HepG2 (cell line): ENCODE results near the gene CENPB. TPM values are rescaled to one million over a fixed set of nuclear protein-coding genes. Genes with fewer than 3 reads are reported as not detected.
A peak's percentile ranks its signal among the peaks of the same experiment; 100 is the strongest.

Source experiments
- ADNP ChIP-seq: sonication (generic); formaldehyde crosslinking; IDR thresholded peaks from 2 replicates; pipeline ENCODE4 v1.4.0; 2020; ENCODE audit warnings: missing genetic modification reagents
- ARID2 ChIP-seq: sonication (generic); formaldehyde crosslinking; IDR thresholded peaks from 2 replicates; pipeline ENCODE4 v1.8.1; 2022; ENCODE audit warnings: mild to moderate bottlenecking, missing genetic modification reagents, borderline replicate concordance
- CEBPB ChIP-seq: IDR thresholded peaks from 2 replicates; pipeline ENCODE4 v1.6.1; 2011; ENCODE audit warnings: low read depth, low read length, improper control_type of control experiment, borderline replicate concordance
- CSRNP2 ChIP-seq: sonication (generic); formaldehyde crosslinking; conservative IDR thresholded peaks from 2 replicates; pipeline ENCODE4 v1.8.0; 2022; ENCODE audit warnings: low read depth, missing genetic modification reagents
- HNRNPLL ChIP-seq: fragments of 200-400 bp; formaldehyde crosslinking; IDR thresholded peaks from 2 replicates; pipeline ENCODE4 v1.6.1; 2017; ENCODE audit warnings: mild to moderate bottlenecking, low read depth, low read length; ENCODE audit not compliant: poor library complexity, severe bottlenecking
- HNRNPUL1 ChIP-seq: fragments of 200-400 bp; formaldehyde crosslinking; IDR thresholded peaks from 2 replicates; pipeline ENCODE4 v1.6.1; 2017; ENCODE audit warnings: low read depth, mild to moderate bottlenecking, low read length, moderate library complexity
- IKZF5 ChIP-seq: IDR thresholded peaks from 2 replicates; pipeline ENCODE4 v1.6.1; 2018; ENCODE audit warnings: missing genetic modification reagents, mild to moderate bottlenecking, missing compliant biosample characterization
- MAFG ChIP-seq: sonication (generic); formaldehyde crosslinking; IDR thresholded peaks from 2 replicates; pipeline ENCODE4 v1.5.1; 2020; ENCODE audit warnings: mild to moderate bottlenecking, missing genetic modification reagents
- MED1 ChIP-seq: sonication (generic); formaldehyde crosslinking; IDR thresholded peaks from 2 replicates; pipeline ENCODE4 v1.4.0; 2020; ENCODE audit warnings: missing genetic modification reagents
- MLLT10 ChIP-seq: sonication (generic); formaldehyde crosslinking; IDR thresholded peaks from 2 replicates; pipeline ENCODE4 v1.4.0; 2020; ENCODE audit warnings: missing genetic modification reagents
- MLXIP ChIP-seq: sonication (generic); formaldehyde crosslinking; IDR thresholded peaks from 2 replicates; pipeline ENCODE4 v1.9.0; 2021; ENCODE audit warnings: missing genetic modification reagents, borderline replicate concordance
- MTF2 ChIP-seq: sonication (generic); formaldehyde crosslinking; IDR thresholded peaks from 2 replicates; pipeline ENCODE4 v1.5.0; 2020; ENCODE audit warnings: missing genetic modification reagents, borderline replicate concordance
- NFRKB ChIP-seq: fragments of 450-650 bp; IDR thresholded peaks from 2 replicates; pipeline ENCODE4 v1.6.1; 2017
- PHF8 ChIP-seq: sonication (generic); formaldehyde crosslinking; IDR thresholded peaks from 2 replicates; pipeline ENCODE4 v1.5.0; 2020; ENCODE audit warnings: missing genetic modification reagents
- SALL2 ChIP-seq: sonication (generic); formaldehyde crosslinking; IDR thresholded peaks from 2 replicates; pipeline ENCODE4 v1.8.1; 2023; ENCODE audit warnings: mild to moderate bottlenecking, missing genetic modification reagents, inconsistent platforms
- SKI ChIP-seq: fragments of 450-650 bp; IDR thresholded peaks from one replicate; pipeline ENCODE4 v1.6.1; 2018; ENCODE audit warnings: mild to moderate bottlenecking; ENCODE audit not compliant: partially characterized antibody
- SOX5 ChIP-seq: IDR thresholded peaks from 2 replicates; pipeline ENCODE4 v1.6.1; 2016; ENCODE audit warnings: borderline replicate concordance
- STAT5B ChIP-seq: sonication (generic); formaldehyde crosslinking; IDR thresholded peaks from 2 replicates; pipeline ENCODE4 v1.4.0; 2020; ENCODE audit warnings: missing genetic modification reagents
- ZFP37 ChIP-seq: sonication (generic); formaldehyde crosslinking; IDR thresholded peaks from 2 replicates; pipeline ENCODE4 v1.4.0; 2020; ENCODE audit warnings: missing genetic modification reagents, borderline replicate concordance
- ZIK1 ChIP-seq: sonication (generic); formaldehyde crosslinking; IDR thresholded peaks from 2 replicates; pipeline ENCODE4 v1.5.0; 2020; ENCODE audit warnings: mild to moderate bottlenecking, low read depth, missing genetic modification reagents, borderline replicate concordance
- ZNF224 ChIP-seq: sonication (generic); formaldehyde crosslinking; IDR thresholded peaks from 2 replicates; pipeline ENCODE4 v1.5.0; 2020; ENCODE audit warnings: mild to moderate bottlenecking, missing genetic modification reagents
- ZNF468 ChIP-seq: sonication (generic); formaldehyde crosslinking; IDR thresholded peaks from 2 replicates; pipeline ENCODE4 v1.8.0; 2022; ENCODE audit warnings: mild to moderate bottlenecking, moderate library complexity, missing genetic modification reagents
- ZNF749 ChIP-seq: sonication (generic); formaldehyde crosslinking; IDR thresholded peaks from 2 replicates; pipeline ENCODE4 v1.8.0; 2022; ENCODE audit warnings: mild to moderate bottlenecking, missing genetic modification reagents, moderate library complexity, borderline replicate concordance
- ZSCAN22 ChIP-seq: sonication (generic); formaldehyde crosslinking; IDR thresholded peaks from 2 replicates; pipeline ENCODE4 v1.4.0; 2020; ENCODE audit warnings: mild to moderate bottlenecking, missing genetic modification reagents
- ZSCAN5A ChIP-seq: sonication (generic); formaldehyde crosslinking; IDR thresholded peaks from 2 replicates; pipeline ENCODE4 v1.8.0; 2022; ENCODE audit warnings: mild to moderate bottlenecking, missing genetic modification reagents, borderline replicate concordance
- polyA plus RNA-seq, 8 experiments: library from polyadenylated mRNA; depleted of rRNA in 3 of 8; stranded (reverse) in 7 of 8; unstranded in 1 of 8; fragments of >200 nt; fragmentation: Illumina TruSeq in 4 of 8; extraction: Trizol in 4 of 8; gene quantifications; 2 replicates each; pipeline versions ENCODE4 v1.2.1 to v1.2.3, GENCODE V29; 2011 to 2016; ENCODE audit warnings: low read depth in 4 of 8, missing spikeins in 1 of 8, mixed read lengths in 1 of 8; ENCODE audit not compliant: insufficient read depth in 1 of 8
- total RNA-seq, 5 experiments: library from RNA; depleted of rRNA; stranded (reverse); fragments of >200 nt; fragmentation: Illumina TruSeq; extraction: Trizol; gene quantifications; 2 replicates each; pipeline ENCODE4 v1.2.3, GENCODE V29; 2016; ENCODE audit warnings: low read depth in 1 of 5

The CENPB gene
- total and polyA plus RNA-seq, 2 of the 13 experiments (the other 11 are each of a cell fraction or from before 2014, with no cell fraction given) = 10.4 to 54.5 TPM

GRCh38 chr20:3786665-3787323 lies at the start of gene CENPB (continued):
- TF ChIP-seq IKZF5 (CRISPR knock-in tag) = no peak
- no peak for TF ChIP-seq CEBPB
- TF ChIP-seq MED1 (CRISPR knock-in tag) = peak; percentile 71
- TF ChIP-seq NFRKB = no peak
- no peak for TF ChIP-seq SOX5 (CRISPR knock-in tag)
- no peak; the same call in 1 of the 2 replicates for TF ChIP-seq ARID2
- TF ChIP-seq ZNF749 (CRISPR knock-in tag) = peak; percentile 37; the same call in 1 of the 2 replicates
- TF ChIP-seq SKI = no peak
- no peak for TF ChIP-seq STAT5B
- TF ChIP-seq MLLT10 (CRISPR knock-in tag) = no peak
- TF ChIP-seq HNRNPLL = peak; percentile 66
- no peak for TF ChIP-seq ZNF224
- TF ChIP-seq SALL2 (CRISPR knock-in tag) = peak; percentile 81
- TF ChIP-seq ADNP (CRISPR knock-in tag) = no peak
- no peak for TF ChIP-seq ZNF468 (CRISPR knock-in tag)
- TF ChIP-seq ZSCAN22 (CRISPR knock-in tag) = no peak
- TF ChIP-seq MLXIP = no peak
- TF ChIP-seq ZFP37 (CRISPR knock-in tag) = no peak
- no peak; the same call in 1 of the 2 replicates for TF ChIP-seq PHF8 (CRISPR knock-in tag)
- no peak for TF ChIP-seq MAFG (CRISPR knock-in tag)
- TF ChIP-seq ZSCAN5A (CRISPR knock-in tag) = no peak; the same call in 1 of the 2 replicates
- no peak for TF ChIP-seq HNRNPUL1
- TF ChIP-seq CSRNP2 (CRISPR knock-in tag) = 0 out of 2 replicates have a peak, but pooled peaks have one; percentile 63
- TF ChIP-seq ZIK1 = no peak; the same call in 1 of the 2 replicates
- no peak for TF ChIP-seq MTF2
